HCT116 (cell line): ENCODE data around the gene ZFP14.

ENCODE experiments used
- CTCF ChIP-seq, 3 experiments: fragments of 200-600 bp in 1 of 3; sonication (generic) in 1 of 3; IDR thresholded peaks in 2 of 3; conservative IDR thresholded peaks in 1 of 3; 2 replicates each; pipeline ENCODE4 v1.5.1; 2012 to 2017; ENCODE audit warnings: low read depth in 2 of 3, low read length in 2 of 3, antibody characterized with exemption in 1 of 3, borderline replicate concordance in 1 of 3, control low read depth in 1 of 3, mild to moderate bottlenecking in 1 of 3, mixed read lengths in 1 of 3, mixed run types in 1 of 3, moderate library complexity in 1 of 3; ENCODE audit not compliant: insufficient read depth in 1 of 3
- EZH2 ChIP-seq: fragments of 200-600 bp; sonication (generic); IDR thresholded peaks from 2 replicates; pipeline ENCODE4 v1.6.1; 2017; ENCODE audit warnings: antibody characterized with exemption, mixed run types
- POLR2A ChIP-seq: IDR thresholded peaks from 2 replicates; pipeline ENCODE4 v1.7.0; 2011; ENCODE audit warnings: borderline replicate concordance; ENCODE audit not compliant: insufficient read depth, insufficient read length; ENCODE audit errors: extremely low read depth
- POLR2AphosphoS5 ChIP-seq: IDR thresholded peaks from 2 replicates; pipeline ENCODE4 v1.6.1; 2011; ENCODE audit warnings: mild to moderate bottlenecking, low read depth, low read length, moderate library complexity
- REST ChIP-seq: IDR thresholded peaks from 2 replicates; pipeline ENCODE4 v1.6.1; 2012; ENCODE audit warnings: low read depth
- ZNF274 ChIP-seq: fragments of 200-500 bp; sonication (Bioruptor generic); IDR thresholded peaks from 2 replicates; pipeline ENCODE4 v1.6.1; 2014; ENCODE audit warnings: mild to moderate bottlenecking, low read depth, low read length, inconsistent platforms

- TF ChIP-seq CTCF (IDR thresholded peaks at IDR 0.05 in 2 of 3, conservative IDR thresholded peaks at IDR 0.05 in 1 of 3; ENCODE audit: borderline replicate concordance in 1 of 3, insufficient read depth in 1 of 3, low read depth in 2 of 3, low read length in 2 of 3) = no peak
- no peak for TF ChIP-seq POLR2A
- TF ChIP-seq ZNF274 = no peak
- TF ChIP-seq EZH2 = no peak
- no peak for TF ChIP-seq POLR2AphosphoS5
- TF ChIP-seq REST = no peak
Measured at GRCh38 chr19:36363845-36364244, 15.2 kb downstream of the ZFP14 start.
